HG02642 (cell line): ENCODE data around the gene SHISA9.

Experiments
- ATAC-seq: cut with Tn5 transposase; IDR thresholded peaks from one replicate; pipeline ENCODE4 v1.9.1; 2021; ENCODE audit warnings: mild to moderate bottlenecking; ENCODE audit not compliant: unreplicated experiment, poor library complexity

The SHISA9 gene

GRCh38 chr16:13012601-13013000 is 111.2 kb downstream of the SHISA9 start:
- ATAC-seq, result no peak

GRCh38 chr16:13013043-13013442 is 111.6 kb downstream of the SHISA9 start:
- ATAC-seq, result no peak

GRCh38 chr16:13014476-13014875 is 113.1 kb downstream of the SHISA9 start:
- no peak for ATAC-seq

GRCh38 chr16:13018026-13018425 is 116.6 kb downstream of the SHISA9 start:
- ATAC-seq, result no peak

GRCh38 chr16:13021996-13022395 is 120.6 kb downstream of the SHISA9 start:
- no peak for ATAC-seq

GRCh38 chr16:13029786-13030185 is 128.4 kb downstream of the SHISA9 start:
- no peak for ATAC-seq

GRCh38 chr16:13030769-13031168 is 129.4 kb downstream of the SHISA9 start:
- ATAC-seq, result no peak

GRCh38 chr16:13032911-13033310 is 131.5 kb downstream of the SHISA9 start:
- ATAC-seq, result no peak

- ATAC-seq, result no peak
Observed at GRCh38 chr16:13036600-13036999, 135.2 kb downstream of the SHISA9 start.

- no peak for ATAC-seq
Observed at GRCh38 chr16:13038591-13038990, 137.2 kb downstream of the SHISA9 start.

GRCh38 chr16:13039526-13039925 is 138.1 kb downstream of the SHISA9 start:
- ATAC-seq, result no peak

- no peak for ATAC-seq
Observed at GRCh38 chr16:13041180-13041579, 139.8 kb downstream of the SHISA9 start.

- ATAC-seq, result no peak
Observed at GRCh38 chr16:13041646-13042290, 140.4 kb downstream of the SHISA9 start.

GRCh38 chr16:13042291-13042685 is 140.9 kb downstream of the SHISA9 start:
- ATAC-seq, result no peak

GRCh38 chr16:13046061-13046821 is 144.8 kb downstream of the SHISA9 start:
- no peak for ATAC-seq

- ATAC-seq, result no peak
Observed at GRCh38 chr16:13047276-13047675, 145.9 kb downstream of the SHISA9 start.

- ATAC-seq, result no peak
Observed at GRCh38 chr16:13049688-13050087, 148.3 kb downstream of the SHISA9 start.

- ATAC-seq, result no peak
Observed at GRCh38 chr16:13052431-13052830, 151.0 kb downstream of the SHISA9 start.

GRCh38 chr16:13055480-13055879 is 154.1 kb downstream of the SHISA9 start:
- no peak for ATAC-seq

GRCh38 chr16:13056607-13057006 is 155.2 kb downstream of the SHISA9 start:
- no peak for ATAC-seq

GRCh38 chr16:13060932-13061331 is 159.5 kb downstream of the SHISA9 start:
- ATAC-seq, result no peak

- ATAC-seq, result no peak
Observed at GRCh38 chr16:13061691-13062090, 160.3 kb downstream of the SHISA9 start.
